K562 (cell line): ENCODE measurements around the gene PALM3. TPM values are rescaled to one million over a fixed set of nuclear protein-coding genes. Genes with fewer than 3 reads are reported as not detected.
A peak's percentile ranks its signal among the peaks of the same experiment; 100 is the strongest.

Experiments
- CBX1 ChIP-seq: sonication (generic); IDR thresholded peaks from 2 replicates; pipeline ENCODE4 v1.6.1; 2016; ENCODE audit warnings: antibody characterized with exemption, low read depth, mild to moderate bottlenecking
- CHD1 ChIP-seq: fragments of 200-600 bp; sonication (generic); IDR thresholded peaks from one replicate; pipeline ENCODE4 v1.6.1; 2012; ENCODE audit warnings: mild to moderate bottlenecking, moderate library complexity, low read length, inconsistent platforms
- EP400 ChIP-seq: fragments of 450-650 bp; IDR thresholded peaks from 2 replicates; pipeline ENCODE4 v1.6.1; 2017; ENCODE audit warnings: antibody characterized with exemption, mild to moderate bottlenecking, moderate library complexity
- FOXM1 ChIP-seq, 2 experiments: fragments of 450-650 bp in 1 of 2; sonication (generic) in 1 of 2; formaldehyde crosslinking in 1 of 2; IDR thresholded peaks; 2 replicates each; pipeline versions ENCODE4 v1.6.1 to v1.9.0; 2017 to 2022; ENCODE audit warnings: low read depth in 2 of 2, mild to moderate bottlenecking in 2 of 2, missing genetic modification reagents in 1 of 2, moderate library complexity in 1 of 2
- FOXP4 ChIP-seq: sonication (generic); formaldehyde crosslinking; IDR thresholded peaks from 2 replicates; pipeline ENCODE4 v1.8.0; 2022; ENCODE audit warnings: mild to moderate bottlenecking, missing genetic modification reagents, borderline replicate concordance
- GATAD2B ChIP-seq: fragments of 450-650 bp; IDR thresholded peaks from 2 replicates; pipeline ENCODE4 v1.6.1; 2017; ENCODE audit warnings: mild to moderate bottlenecking, borderline replicate concordance
- HCFC1 ChIP-seq: IDR thresholded peaks from 2 replicates; pipeline ENCODE4 v1.6.1; 2012; ENCODE audit warnings: low read depth, low read length, improper control_type of control experiment
- L3MBTL2 ChIP-seq: fragments of 450-650 bp; IDR thresholded peaks from 2 replicates; pipeline ENCODE4 v1.6.1; 2016; ENCODE audit warnings: mild to moderate bottlenecking, moderate library complexity
- MAFF ChIP-seq: IDR thresholded peaks from 2 replicates; pipeline ENCODE4 v1.6.1; 2012; ENCODE audit warnings: low read length, improper control_type of control experiment
- NFIC ChIP-seq: fragments of 450-650 bp; IDR thresholded peaks from 2 replicates; pipeline ENCODE4 v1.6.1; 2017; ENCODE audit warnings: mild to moderate bottlenecking, inconsistent platforms
- NR4A1 ChIP-seq, 2 experiments: fragments of 250-450 bp in 1 of 2; fragments of 450-650 bp in 1 of 2; sonication (Bioruptor Pico) in 1 of 2; IDR thresholded peaks; 2 replicates each; pipeline versions ENCODE4 v1.4.0 to v1.6.1; 2016 to 2020; ENCODE audit warnings: mild to moderate bottlenecking in 2 of 2, missing compliant biosample characterization in 1 of 2, missing genetic modification characterization in 1 of 2, moderate library complexity in 1 of 2
- PHF8 ChIP-seq: fragments of 200-600 bp; sonication (generic); IDR thresholded peaks from 2 replicates; pipeline ENCODE4 v1.6.1; 2012; ENCODE audit warnings: mixed run types, mild to moderate bottlenecking, inconsistent platforms, low read length, moderate library complexity, borderline replicate concordance
- SIN3B ChIP-seq: fragments of 450-650 bp; IDR thresholded peaks from 2 replicates; pipeline ENCODE4 v1.6.1; 2017; ENCODE audit warnings: low read depth, mild to moderate bottlenecking, moderate library complexity
- SMAD3 ChIP-seq: fragments of 450-650 bp; formaldehyde crosslinking; conservative IDR thresholded peaks from 2 replicates; pipeline ENCODE4 v1.4.0; 2020; ENCODE audit warnings: mild to moderate bottlenecking
- SMAD4 ChIP-seq: fragments of 250-450 bp; sonication (Bioruptor Pico); conservative IDR thresholded peaks from 2 replicates; pipeline ENCODE4 v1.8.0; 2021; ENCODE audit warnings: inconsistent platforms, mild to moderate bottlenecking, moderate library complexity
- SMARCA4 ChIP-seq: fragments of 450-650 bp; IDR thresholded peaks from 2 replicates; pipeline ENCODE4 v1.6.1; 2016
- STAT5B ChIP-seq: fragments of 250-450 bp; sonication (Bioruptor Pico); IDR thresholded peaks from 2 replicates; pipeline ENCODE4 v1.8.0; 2021; ENCODE audit warnings: mild to moderate bottlenecking, inconsistent platforms
- ZNF740 ChIP-seq, 3 experiments: fragments of 200-800 bp in 1 of 3; sonication (Bioruptor generic) in 1 of 3; sonication (generic) in 1 of 3; formaldehyde crosslinking in 1 of 3; IDR thresholded peaks; 2 replicates each; pipeline versions ENCODE4 v1.6.1 to v1.8.0; 2016 to 2022; ENCODE audit warnings: mild to moderate bottlenecking in 2 of 3, missing compliant biosample characterization in 2 of 3, missing genetic modification characterization in 2 of 3, missing genetic modification reagents in 1 of 3
- polyA plus RNA-seq, 8 experiments: library from polyadenylated mRNA; depleted of rRNA in 4 of 8; stranded (reverse) in 5 of 8; unstranded in 3 of 8; fragments of >200 nt; fragmentation: Nextera tagmentation in 2 of 8; fragmentation: Illumina TruSeq in 1 of 8; extraction: Ambion mirVana in 2 of 8; extraction: Trizol in 1 of 8; gene quantifications; 2 replicates each; pipeline versions ENCODE4 v1.2.1 to v1.2.3, GENCODE V29; 2011 to 2014; ENCODE audit warnings: inconsistent platforms in 1 of 8, missing spikeins in 1 of 8
- total RNA-seq, 7 experiments: library from RNA; depleted of rRNA in 6 of 7; stranded (reverse); fragments of >200 nt in 6 of 7; fragmentation: Illumina TruSeq in 2 of 7; extraction: Trizol in 2 of 7; gene quantifications; 2 replicates each; pipeline versions ENCODE4 v1.2.1 to v1.2.3, GENCODE V29; 2011 to 2021; ENCODE audit warnings: low replicate concordance in 1 of 7
- TF ChIP-seq, protein P1 (sequence below), 2 experiments: fragments of 450-650 bp; conservative IDR thresholded peaks; 2 replicates each; pipeline ENCODE4 v1.6.1; 2017; ENCODE audit warnings: mild to moderate bottlenecking in 2 of 2, moderate library complexity in 2 of 2
- TF ChIP-seq, protein P2 (sequence below), 2 experiments: IDR thresholded peaks; 2 replicates each; pipeline ENCODE4 v1.6.1; 2011; ENCODE audit warnings: borderline replicate concordance in 1 of 2, control low read depth in 1 of 2, low read depth in 1 of 2, low read length in 1 of 2, mild to moderate bottlenecking in 1 of 2, mixed read lengths in 1 of 2, moderate library complexity in 1 of 2; ENCODE audit not compliant: insufficient read depth in 1 of 2, insufficient read length in 1 of 2, poor library complexity in 1 of 2, severe bottlenecking in 1 of 2; ENCODE audit errors: extremely low read depth in 1 of 2

The PALM3 gene
- total and polyA plus RNA-seq, 9 of the 15 experiments (the other 6 are each of a cell fraction or from before 2014, with no cell fraction given): 0.07 to 9.3 (median 3.3) TPM

DNA sequence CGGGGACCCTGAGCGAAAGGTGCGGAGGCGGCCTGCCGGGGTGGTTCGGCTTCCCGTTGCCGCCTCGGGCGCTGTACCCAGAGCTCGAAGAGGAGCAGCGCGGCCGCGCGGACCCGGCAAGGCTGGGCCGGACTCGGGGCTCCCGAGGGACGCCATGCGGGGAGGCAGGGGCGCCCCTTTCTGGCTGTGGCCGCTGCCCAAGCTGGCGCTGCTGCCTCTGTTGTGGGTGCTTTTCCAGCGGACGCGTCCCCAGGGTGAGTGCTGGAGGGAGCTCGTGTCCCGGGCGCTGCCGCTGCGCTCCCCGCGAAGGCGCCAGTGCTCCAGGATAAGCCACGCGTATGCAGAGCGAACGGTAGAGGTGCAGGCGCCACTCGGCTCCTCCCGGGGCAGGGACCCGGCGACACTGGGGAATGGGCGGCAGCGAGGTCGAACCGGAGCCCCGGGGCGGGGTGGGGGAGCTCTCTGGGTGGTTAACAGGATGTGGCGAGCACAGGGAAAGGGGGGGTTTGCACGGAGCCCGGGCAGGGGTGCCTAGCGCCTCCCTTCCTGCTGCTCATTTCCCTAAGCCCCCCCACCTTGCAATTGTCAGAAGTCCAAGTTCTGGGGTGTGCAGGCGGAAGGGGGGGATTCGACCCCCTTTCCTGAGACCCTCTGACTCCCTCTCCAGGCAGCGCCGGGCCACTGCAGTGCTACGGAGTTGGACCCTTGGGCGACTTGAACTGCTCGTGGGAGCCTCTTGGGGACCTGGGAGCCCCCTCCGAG, 30.0 kb downstream of the PALM3 start, which contains the start of gene IL27RA (continued):
- peak; percentile 47; the same call in 1 of the 2 replicates for TF ChIP-seq SMAD4 (CRISPR knock-in tag)
- peak; percentile 6; the same call in 1 of the 2 replicates for TF ChIP-seq HCFC1
- peak; percentile 68; the same call in 1 of the 2 replicates for TF ChIP-seq NFIC
- TF ChIP-seq FOXP4 (CRISPR knock-in tag): peak; percentile 34; the same call in 1 of the 2 replicates
- 0 out of 2 replicates have a peak, but pooled peaks have one; percentile 37 for TF ChIP-seq SMAD3 (CRISPR knock-in tag)
- TF ChIP-seq GATAD2B: peak; percentile 73
- TF ChIP-seq PHF8: peak; percentile 85
- no peak for TF ChIP-seq FOXM1 (IDR thresholded peaks at IDR 0.05; ENCODE audit: low read depth)
- peak; percentile 64 for TF ChIP-seq FOXM1 (CRISPR knock-in tag; IDR thresholded peaks at IDR 0.05; ENCODE audit: low read depth)
- TF ChIP-seq STAT5B (CRISPR knock-in tag): no peak
- 0 out of 2 replicates have a peak, but pooled peaks have one; percentile 48 for TF ChIP-seq SMARCA4
- TF ChIP-seq MAFF: no peak
- TF ChIP-seq NR4A1 (CRISPR knock-in tag; IDR thresholded peaks at IDR 0.05): no peak
- 0 out of 2 replicates have a peak, but pooled peaks have one; percentile 17 for TF ChIP-seq NR4A1 (tag; IDR thresholded peaks at IDR 0.05)
- TF ChIP-seq CBX1: peak; percentile 16; the same call in 1 of the 2 replicates
- TF ChIP-seq, protein P1, sequence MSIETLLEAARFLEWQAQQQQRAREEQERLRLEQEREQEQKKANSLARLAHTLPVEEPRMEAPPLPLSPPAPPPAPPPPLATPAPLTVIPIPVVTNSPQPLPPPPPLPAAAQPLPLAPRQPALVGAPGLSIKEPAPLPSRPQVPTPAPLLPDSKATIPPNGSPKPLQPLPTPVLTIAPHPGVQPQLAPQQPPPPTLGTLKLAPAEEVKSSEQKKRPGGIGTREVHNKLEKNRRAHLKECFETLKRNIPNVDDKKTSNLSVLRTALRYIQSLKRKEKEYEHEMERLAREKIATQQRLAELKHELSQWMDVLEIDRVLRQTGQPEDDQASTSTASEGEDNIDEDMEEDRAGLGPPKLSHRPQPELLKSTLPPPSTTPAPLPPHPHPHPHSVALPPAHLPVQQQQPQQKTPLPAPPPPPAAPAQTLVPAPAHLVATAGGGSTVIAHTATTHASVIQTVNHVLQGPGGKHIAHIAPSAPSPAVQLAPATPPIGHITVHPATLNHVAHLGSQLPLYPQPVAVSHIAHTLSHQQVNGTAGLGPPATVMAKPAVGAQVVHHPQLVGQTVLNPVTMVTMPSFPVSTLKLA (conservative IDR thresholded peaks at IDR 0.05): peak in 1 of 2 experiments; percentile 57; a peak in 3 of 4 replicates
- no peak for TF ChIP-seq SIN3B
- peak; percentile 63 for TF ChIP-seq CHD1
- TF ChIP-seq ZNF740 (CRISPR knock-in tag; IDR thresholded peaks at IDR 0.05): peak; percentile 98
- TF ChIP-seq ZNF740 (tag; IDR thresholded peaks at IDR 0.05): peak in 1 of 2 experiments; percentile 92; a peak in 2 of 4 replicates
- peak; percentile 92 for TF ChIP-seq L3MBTL2
- peak; percentile 65 for TF ChIP-seq EP400
- TF ChIP-seq, protein P2, sequence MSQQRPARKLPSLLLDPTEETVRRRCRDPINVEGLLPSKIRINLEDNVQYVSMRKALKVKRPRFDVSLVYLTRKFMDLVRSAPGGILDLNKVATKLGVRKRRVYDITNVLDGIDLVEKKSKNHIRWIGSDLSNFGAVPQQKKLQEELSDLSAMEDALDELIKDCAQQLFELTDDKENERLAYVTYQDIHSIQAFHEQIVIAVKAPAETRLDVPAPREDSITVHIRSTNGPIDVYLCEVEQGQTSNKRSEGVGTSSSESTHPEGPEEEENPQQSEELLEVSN (IDR thresholded peaks at IDR 0.05; ENCODE audit: borderline replicate concordance in 1 of 2, extremely low read depth in 1 of 2, insufficient read depth in 1 of 2, insufficient read length in 1 of 2, low read depth in 1 of 2, low read length in 1 of 2, poor library complexity in 1 of 2, severe bottlenecking in 1 of 2): peak; percentile 69 to 87
